Keratinocyte (primary cell): ENCODE results near the gene MIGA1. TPM values are rescaled to one million over a fixed set of nuclear protein-coding genes. Genes with fewer than 3 reads are reported as not detected.

Experiments
- DNase-seq: peaks from one replicate; pipeline ENCODE4 v3.0.0-alpha.2; 2011; ENCODE audit warnings: low read depth, missing footprints, low spot score
- FAIRE-seq: peaks from 2 replicates; lab custom pipeline; 2011; peaks lifted over from hg19 to GRCh38; lab: Jason Lieb, UNC
- H2AFZ ChIP-seq: 2 replicates; pipeline ENCODE4 v1.6.0; 2012; ENCODE audit warnings: low read length, control low read depth, inconsistent platforms; ENCODE audit not compliant: control insufficient read depth
- H3K27ac ChIP-seq: 2 replicates; pipeline ENCODE4 v1.5.1; 2011; ENCODE audit warnings: low read length; ENCODE audit not compliant: control insufficient read depth, insufficient read depth
- H3K27me3 ChIP-seq: 3 replicates; pipeline ENCODE4 v1.6.0; 2011; ENCODE audit warnings: low read length; ENCODE audit not compliant: control insufficient read depth, insufficient read depth; ENCODE audit errors: extremely low read depth
- H3K36me3 ChIP-seq, 2 experiments: 2 replicates in 1 of 2; 3 replicates in 1 of 2; pipeline ENCODE4 v1.5.1; 2011; ENCODE audit warnings: low read length in 2 of 2, mild to moderate bottlenecking in 1 of 2; ENCODE audit not compliant: control insufficient read depth in 2 of 2, insufficient read depth in 2 of 2; ENCODE audit errors: extremely low read depth in 1 of 2
- H3K4me1 ChIP-seq: 3 replicates; pipeline ENCODE4 v1.5.1; 2011; ENCODE audit warnings: low read length; ENCODE audit not compliant: control insufficient read depth, insufficient read depth; ENCODE audit errors: extremely low read depth
- H3K4me2 ChIP-seq: 3 replicates; pipeline ENCODE4 v1.6.0; 2011; ENCODE audit warnings: low read depth, low read length; ENCODE audit not compliant: control insufficient read depth, insufficient read depth; ENCODE audit errors: extremely low read depth
- H3K4me3 ChIP-seq, 3 experiments: fragments of 200-600 bp in 1 of 3; sonication (generic) in 1 of 3; 2 replicates in 2 of 3; 3 replicates in 1 of 3; pipeline ENCODE4 v1.5.1; 2011 to 2016; ENCODE audit warnings: low read length in 3 of 3, mild to moderate bottlenecking in 3 of 3, control low read depth in 2 of 3, inconsistent platforms in 1 of 3, low read depth in 1 of 3, mixed read lengths in 1 of 3, mixed run types in 1 of 3, moderate library complexity in 1 of 3; ENCODE audit not compliant: control insufficient read depth in 2 of 3, insufficient read depth in 2 of 3; ENCODE audit errors: extremely low read depth in 1 of 3
- H3K79me2 ChIP-seq: 2 replicates; pipeline ENCODE4 v1.6.0; 2012; ENCODE audit warnings: low read length; ENCODE audit not compliant: control insufficient read depth, insufficient read depth
- H3K9ac ChIP-seq: 3 replicates; pipeline ENCODE4 v1.6.0; 2011; ENCODE audit warnings: low read length; ENCODE audit not compliant: control insufficient read depth, insufficient read depth; ENCODE audit errors: extremely low read depth
- H3K9me1 ChIP-seq: 3 replicates; pipeline ENCODE4 v1.6.0; 2011; ENCODE audit warnings: low read length; ENCODE audit not compliant: control insufficient read depth, insufficient read depth; ENCODE audit errors: extremely low read depth
- H3K9me3 ChIP-seq: 2 replicates; pipeline ENCODE4 v1.5.1; 2012; ENCODE audit warnings: low read depth, low read length; ENCODE audit not compliant: control insufficient read depth
- H4K20me1 ChIP-seq: 3 replicates; pipeline ENCODE4 v1.6.0; 2011; ENCODE audit warnings: low read length; ENCODE audit not compliant: control insufficient read depth, insufficient read depth; ENCODE audit errors: extremely low read depth
- EZH2 ChIP-seq: IDR thresholded peaks from one replicate; pipeline ENCODE4 v1.6.1; 2012; ENCODE audit warnings: inconsistent platforms, mild to moderate bottlenecking, low read length, moderate library complexity
- dilution Hi-C: fragments of 300-500 bp; cut with MboI; formaldehyde crosslinking; loops from one replicate; pipeline ENCODE4 v1.7.0; 2020; ENCODE audit warnings: low sequenced_read_pairs; ENCODE audit not compliant: extremely low pct_ligation_motif_present
- polyA plus RNA-seq, 5 experiments: library from polyadenylated mRNA; depleted of rRNA in 3 of 5; stranded (reverse) in 3 of 5; stranded (forward) in 1 of 5; unstranded in 1 of 5; fragments of >200 nt; gene quantifications; 1 replicate in 1 of 5; 2 replicates in 3 of 5; 3 replicates in 1 of 5; pipeline versions ENCODE4 v1.2.1 to v1.2.3, GENCODE V29; 2011 to 2012; ENCODE audit warnings: missing spikeins in 2 of 5, low read depth in 1 of 5, low replicate concordance in 1 of 5
- TF ChIP-seq, protein P1 (sequence below), 3 experiments: IDR thresholded peaks in 1 of 3; conservative IDR thresholded peaks in 1 of 3; optimal IDR thresholded peaks in 1 of 3; 2 replicates in 2 of 3; 3 replicates in 1 of 3; pipeline versions ENCODE3 to v1.5.1; 2011; ENCODE audit warnings: low read length in 3 of 3, mild to moderate bottlenecking in 3 of 3, moderate library complexity in 2 of 3, control low read depth in 1 of 3, inconsistent platforms in 1 of 3; ENCODE audit not compliant: insufficient read depth in 2 of 3; ENCODE audit errors: extremely low read depth in 1 of 3

Gene MIGA1
- polyA plus RNA-seq, 1 donor (not counting 4 experiments of a cell fraction or from before 2014, with no cell fraction given), result 8.5 TPM

DNA sequence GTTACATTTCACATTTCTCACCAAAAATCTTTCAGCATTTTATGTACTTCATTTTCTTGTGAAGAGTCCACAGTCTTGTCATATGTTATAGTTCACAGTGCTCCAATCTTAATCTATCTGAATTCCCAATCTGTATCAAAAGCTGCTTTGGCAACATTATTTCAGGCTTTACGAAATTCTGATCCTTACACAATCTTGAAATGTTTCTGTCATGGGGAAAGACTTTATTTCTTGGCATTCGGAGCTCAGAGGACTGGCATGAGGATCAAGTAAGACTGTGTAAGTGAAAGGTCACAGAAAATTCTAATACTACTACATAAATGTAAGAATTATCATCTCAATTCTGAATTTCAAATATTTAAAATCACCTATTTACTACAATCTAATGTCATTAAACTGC, 21.8 kb upstream of the MIGA1 start:
- FAIRE-seq (no peak), DNase-seq (no peak)
- Histone ChIP-seq H3K27me3 (no peaks in the 10 kb centered on the region), H2AFZ (no peak overlapping the region), H4K20me1 (no peaks in the 10 kb centered on the region), H3K36me3 (no peaks in the 10 kb centered on the region), H3K9ac (peak overlapping the region; percentile 22), H3K9me1 (peaks cover 2% of the 10 kb centered on the region), H3K9me3 (no peaks in the 10 kb centered on the region), H3K4me1 (peaks cover 22% of the 10 kb centered on the region), H3K4me3 (peak overlapping the region in 2 of 3 experiments; percentile 26 to 46), H3K4me2 (peak overlapping the region; percentile 86), H3K27ac (no peak overlapping the region), H3K79me2 (peaks cover 68% of the 10 kb centered on the region)
- dilution Hi-C loops, result no loop called here
- TF ChIP-seq EZH2, result no peak
- TF ChIP-seq, protein P1, sequence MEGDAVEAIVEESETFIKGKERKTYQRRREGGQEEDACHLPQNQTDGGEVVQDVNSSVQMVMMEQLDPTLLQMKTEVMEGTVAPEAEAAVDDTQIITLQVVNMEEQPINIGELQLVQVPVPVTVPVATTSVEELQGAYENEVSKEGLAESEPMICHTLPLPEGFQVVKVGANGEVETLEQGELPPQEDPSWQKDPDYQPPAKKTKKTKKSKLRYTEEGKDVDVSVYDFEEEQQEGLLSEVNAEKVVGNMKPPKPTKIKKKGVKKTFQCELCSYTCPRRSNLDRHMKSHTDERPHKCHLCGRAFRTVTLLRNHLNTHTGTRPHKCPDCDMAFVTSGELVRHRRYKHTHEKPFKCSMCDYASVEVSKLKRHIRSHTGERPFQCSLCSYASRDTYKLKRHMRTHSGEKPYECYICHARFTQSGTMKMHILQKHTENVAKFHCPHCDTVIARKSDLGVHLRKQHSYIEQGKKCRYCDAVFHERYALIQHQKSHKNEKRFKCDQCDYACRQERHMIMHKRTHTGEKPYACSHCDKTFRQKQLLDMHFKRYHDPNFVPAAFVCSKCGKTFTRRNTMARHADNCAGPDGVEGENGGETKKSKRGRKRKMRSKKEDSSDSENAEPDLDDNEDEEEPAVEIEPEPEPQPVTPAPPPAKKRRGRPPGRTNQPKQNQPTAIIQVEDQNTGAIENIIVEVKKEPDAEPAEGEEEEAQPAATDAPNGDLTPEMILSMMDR (optimal IDR thresholded peaks at IDR 0.05 in 1 of 3, IDR thresholded peaks at IDR 0.05 in 1 of 3, conservative IDR thresholded peaks at IDR 0.05 in 1 of 3; ENCODE audit: extremely low read depth in 1 of 3, insufficient read depth in 2 of 3, low read length in 3 of 3), result no peak

DNA sequence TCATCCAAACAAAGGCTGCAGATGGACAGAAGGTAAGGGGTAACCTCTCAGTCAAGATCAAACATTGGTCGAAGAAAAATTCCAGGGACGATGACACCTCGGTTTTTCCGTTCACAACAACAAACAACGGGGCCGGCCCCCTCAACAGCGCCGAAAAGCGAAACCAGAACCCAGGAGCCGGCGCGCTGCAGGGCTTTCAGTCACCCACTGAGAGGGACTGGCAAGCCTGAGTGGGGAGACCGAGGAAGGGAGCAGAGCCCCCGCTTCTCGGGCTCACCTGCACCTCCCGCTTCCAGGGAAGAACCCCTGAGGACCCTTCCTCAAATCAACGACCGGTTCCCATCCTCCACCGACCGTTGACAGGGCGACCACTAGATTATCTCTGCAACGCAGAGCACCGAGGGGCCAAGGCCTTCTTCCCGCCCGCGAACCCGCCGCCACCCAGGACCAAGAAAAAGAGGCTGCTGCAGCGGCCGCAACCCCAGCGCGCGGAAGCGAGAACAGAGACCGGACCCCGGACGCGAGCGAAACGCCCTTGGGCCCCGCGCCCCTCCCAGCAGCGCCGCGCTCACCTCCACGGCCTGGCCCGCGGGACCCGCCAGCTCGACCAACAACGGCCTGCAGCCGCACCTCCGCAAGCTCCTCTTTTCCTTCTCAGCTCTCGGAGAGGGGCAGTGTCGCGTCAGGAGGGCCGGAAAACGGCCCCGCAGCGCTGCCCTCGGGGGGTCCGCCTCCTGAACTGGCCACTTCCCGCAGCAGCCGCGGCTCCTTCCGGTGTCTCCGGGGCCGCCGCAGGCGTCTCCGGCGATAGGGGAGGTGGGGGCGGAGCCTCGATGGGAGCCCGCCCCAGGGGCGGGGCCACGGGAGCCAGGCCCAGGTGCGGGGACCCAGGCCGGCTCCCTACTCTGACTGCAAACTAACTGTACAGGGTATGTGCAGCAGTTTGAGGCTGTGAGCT, 20.1 kb upstream of the MIGA1 start, which contains the start of gene USP33:
TSS of gene USP33 (minus strand) at position 782 of the 958 bp plus-strand sequence. CDS start 18,155 bp downstream, outside the sequence.
- FAIRE-seq, result no peak
- Histone ChIP-seq H3K9ac (peak within 1 kb of the TSS; percentile 86), H3K4me3 (peak within 1 kb of the TSS; percentile 74 to 98 (median 78)), H3K79me2 (peaks cover 52% of the 10 kb centered on the region), H3K36me3 (no peaks in the 10 kb centered on the region), H3K9me1 (peaks cover 2% of the 10 kb centered on the region), H4K20me1 (no peaks in the 10 kb centered on the region), H3K9me3 (no peaks in the 10 kb centered on the region), H2AFZ (peak within 1 kb of the TSS; percentile 91), H3K27ac (peak within 1 kb of the TSS; percentile 60), H3K4me1 (peaks cover 22% of the 10 kb centered on the region), H3K4me2 (peak within 1 kb of the TSS; percentile 86), H3K27me3 (no peaks in the 10 kb centered on the region)
- dilution Hi-C loops, result no loop called here
- TF ChIP-seq, protein P1 (optimal IDR thresholded peaks at IDR 0.05 in 1 of 3, IDR thresholded peaks at IDR 0.05 in 1 of 3, conservative IDR thresholded peaks at IDR 0.05 in 1 of 3; ENCODE audit: extremely low read depth in 1 of 3, insufficient read depth in 2 of 3, low read length in 3 of 3), result no peak
- no peak for TF ChIP-seq EZH2
- no peak for DNase-seq
